Spleen (tissue), 11 donors: ENCODE data around the gene LHFPL3. TPM values are rescaled to one million over a fixed set of nuclear protein-coding genes. Genes with fewer than 3 reads are reported as not detected.

Experiments used
- DNase-seq: peaks from one replicate; pipeline ENCODE4 v3.0.0-alpha.2; 2020
- H3K27ac ChIP-seq, 8 donors: fragments of 200-600 bp; sonication (generic) in 7 of 8; 1 replicate in 4 of 8; 2 replicates in 4 of 8; pipeline versions ENCODE4 v1.5.0 to v1.8.0; 2016 to 2021; ENCODE audit warnings: inconsistent platforms in 4 of 8, mild to moderate bottlenecking in 4 of 8, moderate library complexity in 1 of 8
- H3K27me3 ChIP-seq, 7 donors: fragments of 200-600 bp; sonication (generic) in 6 of 7; replicated peaks in 1 of 7; 1 replicate in 4 of 7; 2 replicates in 3 of 7; pipeline versions ENCODE4 v1.5.0 to v1.8.0; 2016 to 2021; ENCODE audit warnings: inconsistent platforms in 3 of 7, mild to moderate bottlenecking in 1 of 7
- H3K36me3 ChIP-seq, 6 donors: fragments of 200-600 bp; sonication (generic) in 5 of 6; 1 replicate in 4 of 6; 2 replicates in 2 of 6; pipeline versions ENCODE4 v1.5.0 to v1.8.0; 2016 to 2021; ENCODE audit warnings: inconsistent platforms in 2 of 6
- H3K4me1 ChIP-seq, 6 donors: fragments of 200-600 bp; sonication (generic) in 5 of 6; 1 replicate in 3 of 6; 2 replicates in 3 of 6; pipeline versions ENCODE4 v1.5.0 to v1.8.0; 2016 to 2021; ENCODE audit warnings: inconsistent platforms in 3 of 6
- H3K4me3 ChIP-seq, 8 donors: fragments of 200-600 bp; sonication (generic) in 7 of 8; 1 replicate in 4 of 8; 2 replicates in 4 of 8; pipeline versions ENCODE4 v1.5.0 to v1.8.0; 2016 to 2021; ENCODE audit warnings: inconsistent platforms in 4 of 8, mild to moderate bottlenecking in 4 of 8, moderate library complexity in 2 of 8
- H3K9me3 ChIP-seq, 8 donors: fragments of 200-600 bp; sonication (generic) in 7 of 8; 1 replicate in 4 of 8; 2 replicates in 4 of 8; pipeline versions ENCODE4 v1.5.0 to v1.8.0; 2016 to 2021; ENCODE audit warnings: inconsistent platforms in 4 of 8
- POLR2A ChIP-seq, 3 donors: fragments of 450-650 bp; IDR thresholded peaks; one replicate each; pipeline ENCODE4 v1.5.1; 2017; ENCODE audit warnings: antibody characterized with exemption in 3 of 3, mild to moderate bottlenecking in 1 of 3
- POLR2AphosphoS5 ChIP-seq, 3 donors: sonication (generic); formaldehyde crosslinking; IDR thresholded peaks; one replicate each; pipeline ENCODE4 v1.5.1; 2017; ENCODE audit warnings: antibody characterized with exemption in 3 of 3
- WGBS, 5 donors: extraction: QIAGEN DNeasy Blood & Tissue Kit in 3 of 5; methylation state at CpG; one replicate each; pipeline versions ENCODE4 v1.1.5 to v1.1.7; 2013 to 2018; 5-methylcytosine and 5-hydroxymethylcytosine counted together
- intact Hi-C: fragments of 100-400 bp; cut with DNase I; formaldehyde crosslinking; loops from one replicate; pipeline ENCODE4 v1.15.0; 2023; ENCODE audit warnings: low total_unique reads
- polyA plus RNA-seq, 3 donors: library from polyadenylated mRNA; stranded (reverse); fragments of 200-250 nt; gene quantifications; one replicate each; pipeline ENCODE4 v1.2.1, GENCODE V29; 2013
- total RNA-seq, 7 donors: library from RNA; depleted of rRNA in 3 of 7; stranded (reverse); fragments of >200 nt in 3 of 7; fragmentation: NEBNext Ultra II Directional in 4 of 7; extraction: Animal tissue kit (Norgen Biotek cat#: 25700) in 4 of 7; gene quantifications; one replicate each; pipeline versions ENCODE4 v1.1.0 to v1.2.1, GENCODE V29; 2016 to 2021
- TF ChIP-seq, protein P1 (sequence below), 11 experiments: fragments of 200-600 bp in 7 of 11; fragments of 450-650 bp in 4 of 11; sonication (generic) in 4 of 11; IDR thresholded peaks in 8 of 11; conservative IDR thresholded peaks in 3 of 11; 1 replicate in 7 of 11; 2 replicates in 4 of 11; pipeline versions ENCODE4 v1.4.0 to v1.8.0; 2016 to 2021; ENCODE audit warnings: antibody characterized with exemption in 11 of 11, inconsistent platforms in 4 of 11, mild to moderate bottlenecking in 1 of 11
- donor health status: healthy with polysubstance abuse.
- donor health status: DM: no; HTN: no; CAD: no; lungs with moderate emphysema.
- donor health status: DM: no; HTN: no; CAD: no.
- donor health status: Bipolar disorder and iron deficiency.
- donor health status: healthy.
- donor health status: DM: no; HTN: no; CAD: no.
- donor health status: DM: yes; HTN: yes; CAD: no.

LHFPL3 gene
- total and polyA plus RNA-seq, 10 donors, result 0.07 to 1.0 (median 0.20) TPM; not detected in 3

DNA sequence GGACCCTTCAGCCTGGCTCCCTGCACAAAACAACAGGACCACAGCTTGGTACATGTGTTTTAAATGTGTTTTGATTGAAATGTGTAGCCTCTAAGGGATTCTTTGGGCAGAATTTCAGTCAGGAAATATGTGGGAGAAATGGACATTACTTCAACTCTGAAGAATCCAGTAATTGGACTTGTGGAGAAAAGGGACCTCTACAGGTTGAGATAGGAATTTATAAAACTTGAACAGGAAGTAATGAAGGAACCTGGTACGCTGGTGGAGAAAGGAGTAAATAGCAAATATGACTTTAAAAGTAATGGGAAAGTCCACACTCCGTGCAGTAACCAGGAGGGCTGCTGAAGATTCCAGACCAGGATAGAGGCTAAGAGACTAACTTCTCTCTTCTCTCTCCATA, 220.5 kb downstream of the LHFPL3 start:
- H3K27me3 ChIP-seq, result no peaks in the 10 kb centered on the region
- no peak for DNase-seq
- no peaks in the 10 kb centered on the region for H3K36me3 ChIP-seq
- H3K4me3 ChIP-seq, result no peak overlapping the region
- WGBS, 5 donors, result 18 to 47% (median 27%) methylated on average over 2 of the region's 2 CpGs
- TF ChIP-seq, protein P1, sequence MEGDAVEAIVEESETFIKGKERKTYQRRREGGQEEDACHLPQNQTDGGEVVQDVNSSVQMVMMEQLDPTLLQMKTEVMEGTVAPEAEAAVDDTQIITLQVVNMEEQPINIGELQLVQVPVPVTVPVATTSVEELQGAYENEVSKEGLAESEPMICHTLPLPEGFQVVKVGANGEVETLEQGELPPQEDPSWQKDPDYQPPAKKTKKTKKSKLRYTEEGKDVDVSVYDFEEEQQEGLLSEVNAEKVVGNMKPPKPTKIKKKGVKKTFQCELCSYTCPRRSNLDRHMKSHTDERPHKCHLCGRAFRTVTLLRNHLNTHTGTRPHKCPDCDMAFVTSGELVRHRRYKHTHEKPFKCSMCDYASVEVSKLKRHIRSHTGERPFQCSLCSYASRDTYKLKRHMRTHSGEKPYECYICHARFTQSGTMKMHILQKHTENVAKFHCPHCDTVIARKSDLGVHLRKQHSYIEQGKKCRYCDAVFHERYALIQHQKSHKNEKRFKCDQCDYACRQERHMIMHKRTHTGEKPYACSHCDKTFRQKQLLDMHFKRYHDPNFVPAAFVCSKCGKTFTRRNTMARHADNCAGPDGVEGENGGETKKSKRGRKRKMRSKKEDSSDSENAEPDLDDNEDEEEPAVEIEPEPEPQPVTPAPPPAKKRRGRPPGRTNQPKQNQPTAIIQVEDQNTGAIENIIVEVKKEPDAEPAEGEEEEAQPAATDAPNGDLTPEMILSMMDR (IDR thresholded peaks at IDR 0.05 in 8 of 11, conservative IDR thresholded peaks at IDR 0.05 in 3 of 11), result no peak
- no peak for TF ChIP-seq POLR2AphosphoS5 (IDR thresholded peaks at IDR 0.05)
- TF ChIP-seq POLR2A (IDR thresholded peaks at IDR 0.05), result no peak
- no peaks in the 10 kb centered on the region for H3K9me3 ChIP-seq
- H3K27ac ChIP-seq, result no peak overlapping the region
- intact Hi-C loops, result no loop called here
- no peaks in the 10 kb centered on the region for H3K4me1 ChIP-seq

DNA sequence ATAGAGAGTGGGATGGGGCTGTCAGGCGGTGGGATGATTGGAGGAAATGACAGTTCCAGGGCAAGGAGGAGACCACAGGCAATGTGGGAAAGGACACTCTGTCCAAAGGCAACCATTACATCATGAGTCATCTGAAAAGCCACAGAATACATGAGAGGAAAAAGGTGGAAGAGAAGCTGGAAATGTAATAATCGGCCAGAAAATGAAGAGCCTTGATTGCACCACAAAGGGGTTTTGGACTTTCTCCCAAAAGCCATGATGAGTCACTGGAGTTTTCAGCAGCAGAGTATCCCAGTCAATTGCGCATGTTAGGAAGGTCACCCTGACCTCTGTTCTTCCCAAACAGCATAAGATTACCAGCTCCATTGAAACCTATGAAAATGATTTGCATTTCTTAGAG, 222.0 kb downstream of the LHFPL3 start:
- 74 to 94% (median 80%) methylated on average over 3 of the region's 3 CpGs for WGBS, 5 donors

DNA sequence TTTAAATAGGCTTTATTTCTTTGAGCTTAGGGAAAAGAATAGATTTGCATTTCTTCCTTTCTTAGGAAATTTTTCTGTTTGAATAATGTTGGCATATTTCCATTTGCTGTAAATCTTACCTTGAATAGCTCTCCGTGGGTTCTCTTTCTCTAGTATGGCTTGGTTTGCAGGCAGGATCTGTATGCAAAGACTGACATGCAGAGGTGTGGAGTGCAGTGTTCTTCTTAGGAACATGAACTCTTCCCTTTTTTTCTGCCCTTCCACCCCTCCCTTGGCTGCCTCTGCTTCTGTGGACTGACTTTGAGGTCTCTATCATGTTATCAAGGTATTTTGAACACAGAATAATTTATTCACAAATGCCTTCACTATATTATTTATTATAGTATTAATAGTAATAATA, 222.8 kb downstream of the LHFPL3 start:
- no peak for DNase-seq
- Histone ChIP-seq H3K36me3 (no peaks in the 10 kb centered on the region), H3K27me3 (no peaks in the 10 kb centered on the region), H3K4me1 (no peaks in the 10 kb centered on the region), H3K9me3 (peaks cover 0 to 14% (median 0%) of the 10 kb centered on the region in 8 donors), H3K4me3 (no peak overlapping the region), H3K27ac (no peak overlapping the region)
- TF ChIP-seq, protein P1 (IDR thresholded peaks at IDR 0.05 in 8 of 11, conservative IDR thresholded peaks at IDR 0.05 in 3 of 11), result no peak
- TF ChIP-seq POLR2A (IDR thresholded peaks at IDR 0.05) (no peak), POLR2AphosphoS5 (IDR thresholded peaks at IDR 0.05) (no peak)
- WGBS, 5 donors, result 22 to 68% (median 30%) methylated on average over 1 of the region's 1 CpG
- intact Hi-C loops, result no loop called here

More for the DNA sequence above, 222.0 kb downstream of the LHFPL3 start:
- Histone ChIP-seq H3K9me3 (peaks cover 0 to 8% (median 0%) of the 10 kb centered on the region in 8 donors), H3K4me1 (no peaks in the 10 kb centered on the region), H3K4me3 (no peak overlapping the region), H3K27me3 (no peaks in the 10 kb centered on the region), H3K36me3 (no peaks in the 10 kb centered on the region), H3K27ac (no peak overlapping the region)
- intact Hi-C loops, result no loop called here
- DNase-seq, result no peak
- TF ChIP-seq POLR2AphosphoS5 (IDR thresholded peaks at IDR 0.05), result no peak
- TF ChIP-seq POLR2A (IDR thresholded peaks at IDR 0.05), result no peak
- TF ChIP-seq, protein P1 (IDR thresholded peaks at IDR 0.05 in 8 of 11, conservative IDR thresholded peaks at IDR 0.05 in 3 of 11), result no peak

DNA sequence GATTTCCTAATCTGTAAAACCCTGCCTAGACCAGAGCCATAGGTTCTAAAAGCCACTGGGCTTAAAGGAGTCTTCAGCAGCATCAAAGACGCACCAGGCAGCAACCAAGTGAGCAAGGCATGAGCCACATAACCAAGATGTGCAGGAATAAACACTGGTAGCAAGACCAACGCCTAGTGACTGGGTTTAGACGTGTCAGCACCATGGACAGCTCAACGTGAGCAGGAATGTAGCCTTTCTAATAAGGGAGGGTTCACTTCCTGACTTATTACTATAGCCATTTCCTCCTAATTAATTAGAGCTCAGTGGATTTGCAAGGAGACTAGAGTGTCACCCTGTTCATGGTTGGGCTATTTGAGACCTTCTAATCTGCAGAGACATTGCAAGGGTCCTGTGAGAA, 223.7 kb downstream of the LHFPL3 start:
- 4 to 10% (median 7%) methylated on average over 4 of the region's 4 CpGs for WGBS, 5 donors
- intact Hi-C loops, result no loop called here

More for the DNA sequence above, 223.7 kb downstream of the LHFPL3 start:
- H3K27me3 ChIP-seq, result no peaks in the 10 kb centered on the region
- no peaks in the 10 kb centered on the region for H3K4me1 ChIP-seq
- no peak overlapping the region for H3K4me3 ChIP-seq
- DNase-seq, result no peak
- no peak overlapping the region for H3K27ac ChIP-seq
- peaks cover 0 to 23% (median 0%) of the 10 kb centered on the region in 8 donors for H3K9me3 ChIP-seq
- H3K36me3 ChIP-seq, result no peaks in the 10 kb centered on the region
- TF ChIP-seq POLR2A (IDR thresholded peaks at IDR 0.05) (no peak), POLR2AphosphoS5 (IDR thresholded peaks at IDR 0.05) (no peak)
- TF ChIP-seq, protein P1 (IDR thresholded peaks at IDR 0.05 in 8 of 11, conservative IDR thresholded peaks at IDR 0.05 in 3 of 11), result no peak
